ENCODE data around the gene MYL2. TPM values are rescaled to one million over a fixed set of nuclear protein-coding genes. Genes with fewer than 3 reads are reported as not detected.

The MYL2 gene
- total RNA-seq, 6 experiments from 2014 or later: not detected

GRCh38 chr12:110928700-110929099 is 8.3 kb upstream of the MYL2 start:
- Mint-ChIP-seq H3K27me3 (ENCODE audit: insufficient read depth) (peaks cover 24% of the 10 kb centered on the region), H3K4me3 (no peak overlapping the region), H3K27ac (no peak overlapping the region), H3K9me3 (no peaks in the 10 kb centered on the region), H3K4me1 (ENCODE audit: low read depth) (no peaks in the 10 kb centered on the region), H3K36me3 (ENCODE audit: low read depth) (no peaks in the 10 kb centered on the region)
- TF ChIP-seq CTCF (IDR thresholded peaks at IDR 0.05): no peak
- no peak for DNase-seq

- Mint-ChIP-seq H3K9me3 (no peaks in the 10 kb centered on the region), H3K4me3 (no peak overlapping the region), H3K27me3 (ENCODE audit: insufficient read depth) (peaks cover 30% of the 10 kb centered on the region), H3K36me3 (ENCODE audit: low read depth) (no peaks in the 10 kb centered on the region), H3K4me1 (ENCODE audit: low read depth) (no peaks in the 10 kb centered on the region), H3K27ac (no peak overlapping the region)
- no peak for DNase-seq
- no peak for TF ChIP-seq CTCF (IDR thresholded peaks at IDR 0.05)
Measured at GRCh38 chr12:110927546-110927945, 7.2 kb upstream of the MYL2 start.

- Mint-ChIP-seq H3K36me3 (ENCODE audit: low read depth) (no peaks in the 10 kb centered on the region), H3K4me1 (ENCODE audit: low read depth) (peaks cover 5% of the 10 kb centered on the region; the same call in 1 of the 2 replicates), H3K4me3 (no peak overlapping the region), H3K27ac (no peak overlapping the region), H3K27me3 (ENCODE audit: insufficient read depth) (peaks cover 36% of the 10 kb centered on the region), H3K9me3 (no peaks in the 10 kb centered on the region)
- no peak for DNase-seq
- no peak for TF ChIP-seq CTCF (IDR thresholded peaks at IDR 0.05)
Measured at GRCh38 chr12:110923692-110924334, 3.4 kb upstream of the MYL2 start.

- no peak for DNase-seq
- H3K4me1 Mint-ChIP-seq (ENCODE audit: low read depth): peaks cover 5% of the 10 kb centered on the region; the same call in 1 of the 2 replicates
- H3K4me3 Mint-ChIP-seq: no peak overlapping the region
- no peaks in the 10 kb centered on the region for H3K36me3 Mint-ChIP-seq (ENCODE audit: low read depth)
- peaks cover 36% of the 10 kb centered on the region for H3K27me3 Mint-ChIP-seq (ENCODE audit: insufficient read depth)
- no peak overlapping the region for H3K27ac Mint-ChIP-seq
- TF ChIP-seq CTCF (IDR thresholded peaks at IDR 0.05): no peak
- no peaks in the 10 kb centered on the region for H3K9me3 Mint-ChIP-seq
Measured at GRCh38 chr12:110923192-110923591, 2.8 kb upstream of the MYL2 start.

GRCh38 chr12:110922652-110923051 is 2.3 kb upstream of the MYL2 start:
- no peak for TF ChIP-seq CTCF (IDR thresholded peaks at IDR 0.05)
- Mint-ChIP-seq H3K27ac (no peak overlapping the region), H3K9me3 (no peaks in the 10 kb centered on the region), H3K4me1 (ENCODE audit: low read depth) (peaks cover 9% of the 10 kb centered on the region; the same call in 1 of the 2 replicates), H3K27me3 (ENCODE audit: insufficient read depth) (peaks cover 36% of the 10 kb centered on the region), H3K36me3 (ENCODE audit: low read depth) (no peaks in the 10 kb centered on the region), H3K4me3 (no peak overlapping the region)
- no peak for DNase-seq

Data from HFFc6 (cell line).